ENCODE results near the gene PRADC1.

The PRADC1 gene

GRCh38 chr2:73233932-73234832 is 1.1 kb upstream of the PRADC1 start, which contains the start of gene CCT7:
Gene CCT7 (plus strand): TSS chr2:73234308. CDS start chr2:73234379, 71 bp downstream.
- peak; percentile 97 for DNase-seq

GRCh38 chr2:73232403-73233153 is 461 bp downstream of the PRADC1 start:
- DNase-seq, result peak; percentile 57

GRCh38 chr2:73228631-73229030 is 4.4 kb downstream of the PRADC1 start:
- no peak for DNase-seq

- DNase-seq, result no peak
Observed at GRCh38 chr2:73227086-73227485, 6.0 kb downstream of the PRADC1 start.

- no peak for DNase-seq
Observed at GRCh38 chr2:73225513-73226360, 7.3 kb downstream of the PRADC1 start.

GRCh38 chr2:73223821-73224220 is 9.2 kb downstream of the PRADC1 start:
- no peak for DNase-seq

GRCh38 chr2:73218298-73218697 is 14.7 kb downstream of the PRADC1 start:
- no peak for DNase-seq

- DNase-seq, result no peak
Observed at GRCh38 chr2:73217826-73218225, 15.2 kb downstream of the PRADC1 start.

- no peak for DNase-seq
Observed at GRCh38 chr2:73217160-73217559, 15.9 kb downstream of the PRADC1 start.

GRCh38 chr2:73215254-73215653 is 17.8 kb downstream of the PRADC1 start:
- DNase-seq, result peak; percentile 11

- DNase-seq, result peak; percentile 93
Observed at GRCh38 chr2:73214120-73215035, 18.7 kb downstream of the PRADC1 start, which contains the start of gene SMYD5. Gene SMYD5 (plus strand): TSS chr2:73214245. CDS start chr2:73214267, 22 bp downstream.

- peak; percentile 84 for DNase-seq
Observed at GRCh38 chr2:73212448-73213176, 20.4 kb downstream of the PRADC1 start.

- no peak for DNase-seq
Observed at GRCh38 chr2:73212098-73212447, 21.0 kb downstream of the PRADC1 start.

GRCh38 chr2:73210696-73211095 is 22.3 kb downstream of the PRADC1 start:
- no peak for DNase-seq

GRCh38 chr2:73210019-73210418 is 23.0 kb downstream of the PRADC1 start:
- DNase-seq, result no peak

GRCh38 chr2:73208258-73208657 is 24.8 kb downstream of the PRADC1 start:
- no peak for DNase-seq

GRCh38 chr2:73205611-73206010 is 27.4 kb downstream of the PRADC1 start:
- DNase-seq, result peak; percentile 4

GRCh38 chr2:73203055-73203681 is 29.9 kb downstream of the PRADC1 start:
- peak; percentile 50 for DNase-seq

GRCh38 chr2:73202156-73203054 is 30.6 kb downstream of the PRADC1 start, which contains the start of gene NOTO:
Gene NOTO (plus strand): TSS chr2:73202574. CDS start chr2:73202667, 93 bp downstream.
- peak; percentile 50 for DNase-seq
